GM21447 (cell line): ENCODE results near the gene GPR27.

Source experiments
- ATAC-seq: cut with Tn5 transposase; IDR thresholded peaks from one replicate; pipeline ENCODE4 v1.9.1; 2021; ENCODE audit not compliant: unreplicated experiment

GPR27 gene, protein sequence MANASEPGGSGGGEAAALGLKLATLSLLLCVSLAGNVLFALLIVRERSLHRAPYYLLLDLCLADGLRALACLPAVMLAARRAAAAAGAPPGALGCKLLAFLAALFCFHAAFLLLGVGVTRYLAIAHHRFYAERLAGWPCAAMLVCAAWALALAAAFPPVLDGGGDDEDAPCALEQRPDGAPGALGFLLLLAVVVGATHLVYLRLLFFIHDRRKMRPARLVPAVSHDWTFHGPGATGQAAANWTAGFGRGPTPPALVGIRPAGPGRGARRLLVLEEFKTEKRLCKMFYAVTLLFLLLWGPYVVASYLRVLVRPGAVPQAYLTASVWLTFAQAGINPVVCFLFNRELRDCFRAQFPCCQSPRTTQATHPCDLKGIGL

GRCh38 chr3:71753701-71754609, at the start of gene GPR27:
Gene GPR27 (plus strand): TSS chr3:71753855. CDS start chr3:71754050, 195 bp downstream.
- ATAC-seq: no peak

- ATAC-seq: no peak
Measured at GRCh38 chr3:71704915-71705314, 48.7 kb upstream of the GPR27 start.

- ATAC-seq: no peak
Measured at GRCh38 chr3:71705681-71706080, 48.0 kb upstream of the GPR27 start.

- no peak for ATAC-seq
Measured at GRCh38 chr3:71707595-71707994, 46.1 kb upstream of the GPR27 start.

DNA sequence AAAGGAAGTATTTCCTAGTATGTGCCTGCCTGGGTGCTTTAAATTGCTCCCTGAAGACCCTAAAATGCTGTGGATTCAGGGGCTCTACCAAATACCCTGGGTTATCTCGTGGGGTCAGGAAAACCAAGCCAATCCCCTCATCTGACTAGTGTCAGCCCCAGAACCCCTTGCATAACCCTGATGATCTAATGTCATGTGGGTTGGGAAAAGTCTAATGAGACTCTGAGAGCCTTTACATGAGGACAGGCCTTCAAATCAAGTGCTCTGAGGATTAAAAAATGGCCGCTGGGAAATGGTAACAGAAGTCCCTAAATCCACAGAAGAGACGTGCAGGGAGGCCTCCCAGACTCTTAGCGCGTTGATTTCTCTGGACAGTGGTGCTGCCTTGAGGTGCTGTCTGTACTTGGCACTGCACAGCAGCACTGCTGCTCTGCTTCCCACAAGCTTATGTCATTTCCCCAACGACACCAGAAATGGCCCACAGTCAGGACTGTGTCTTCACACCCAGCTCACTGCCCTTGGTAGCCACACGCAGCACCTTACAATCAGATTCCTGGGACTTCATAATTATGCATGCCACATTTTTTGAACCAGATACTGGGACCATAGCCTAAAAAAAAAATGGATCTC, 45.1 kb upstream of the GPR27 start:
- no peak for ATAC-seq

GRCh38 chr3:71709908-71710511, 43.6 kb upstream of the GPR27 start:
- ATAC-seq: no peak

- ATAC-seq: no peak
Measured at GRCh38 chr3:71710906-71711494, 42.7 kb upstream of the GPR27 start.

DNA sequence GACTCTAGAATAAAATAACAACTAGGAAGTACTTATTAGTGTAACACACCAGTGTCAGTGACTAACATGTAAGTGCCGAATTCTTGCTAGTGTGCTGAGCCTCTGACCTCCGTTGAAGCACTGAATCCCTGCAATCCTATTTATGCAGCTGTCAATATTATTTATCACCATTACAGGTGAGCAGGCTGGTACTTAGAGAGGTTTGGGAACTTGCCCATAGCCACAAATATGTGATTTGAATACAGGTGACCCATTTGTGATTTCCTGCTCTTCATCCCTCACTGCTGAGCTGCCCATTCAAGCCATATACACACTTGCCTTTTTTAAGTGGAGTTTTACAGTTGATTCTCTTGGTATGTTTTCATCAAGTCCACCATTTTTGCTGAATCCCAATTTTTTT, 40.6 kb upstream of the GPR27 start:
- no peak for ATAC-seq

GRCh38 chr3:71714595-71714994, 39.1 kb upstream of the GPR27 start:
- ATAC-seq: no peak

DNA sequence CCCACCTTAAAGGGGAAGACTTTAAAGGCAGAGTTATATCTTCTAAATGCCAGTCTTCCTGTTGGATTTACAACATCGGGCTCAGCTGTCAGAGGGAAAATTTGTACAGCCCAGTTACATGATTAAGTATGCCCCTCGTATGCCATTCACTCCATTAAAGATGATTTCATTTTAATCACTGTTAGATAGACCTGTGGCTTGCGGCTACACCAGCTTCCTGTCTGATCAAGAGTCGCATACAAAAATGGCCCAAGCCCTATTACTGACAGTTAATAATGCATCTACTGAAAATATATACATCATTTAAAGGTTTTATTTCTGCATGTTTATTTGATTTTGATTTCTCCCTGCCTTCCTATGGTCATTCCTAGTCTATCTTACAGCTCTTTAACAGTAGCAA, 35.6 kb upstream of the GPR27 start:
- no peak for ATAC-seq

DNA sequence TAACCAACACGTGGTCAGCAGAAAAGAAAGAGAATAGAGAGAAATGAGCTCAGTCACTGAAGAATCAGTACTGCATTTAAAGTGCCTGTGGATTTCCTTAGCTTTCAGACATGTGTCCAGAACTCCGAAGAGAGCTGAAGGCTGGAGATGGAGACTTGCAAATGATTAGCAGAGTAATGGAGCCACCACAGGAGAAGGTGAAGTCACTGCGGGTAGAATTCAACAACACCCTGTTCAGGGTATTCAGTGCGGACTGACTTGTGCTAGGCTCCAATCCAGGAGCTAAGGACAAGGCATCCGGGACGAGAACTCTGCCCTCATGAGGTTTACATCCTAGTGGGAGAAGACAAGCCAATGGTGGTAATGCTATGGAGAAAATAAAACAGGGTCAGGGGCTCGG, 32.7 kb upstream of the GPR27 start:
- ATAC-seq: no peak

- no peak for ATAC-seq
Measured at GRCh38 chr3:71721651-71722157, 32.0 kb upstream of the GPR27 start.

GRCh38 chr3:71722693-71723092, 31.0 kb upstream of the GPR27 start:
- no peak for ATAC-seq

GRCh38 chr3:71723452-71724170, 30.0 kb upstream of the GPR27 start:
- ATAC-seq: no peak

- no peak for ATAC-seq
Measured at GRCh38 chr3:71724171-71724453, 29.5 kb upstream of the GPR27 start.

- peak; percentile 43 for ATAC-seq
Measured at GRCh38 chr3:71724584-71725270, 28.9 kb upstream of the GPR27 start.

DNA sequence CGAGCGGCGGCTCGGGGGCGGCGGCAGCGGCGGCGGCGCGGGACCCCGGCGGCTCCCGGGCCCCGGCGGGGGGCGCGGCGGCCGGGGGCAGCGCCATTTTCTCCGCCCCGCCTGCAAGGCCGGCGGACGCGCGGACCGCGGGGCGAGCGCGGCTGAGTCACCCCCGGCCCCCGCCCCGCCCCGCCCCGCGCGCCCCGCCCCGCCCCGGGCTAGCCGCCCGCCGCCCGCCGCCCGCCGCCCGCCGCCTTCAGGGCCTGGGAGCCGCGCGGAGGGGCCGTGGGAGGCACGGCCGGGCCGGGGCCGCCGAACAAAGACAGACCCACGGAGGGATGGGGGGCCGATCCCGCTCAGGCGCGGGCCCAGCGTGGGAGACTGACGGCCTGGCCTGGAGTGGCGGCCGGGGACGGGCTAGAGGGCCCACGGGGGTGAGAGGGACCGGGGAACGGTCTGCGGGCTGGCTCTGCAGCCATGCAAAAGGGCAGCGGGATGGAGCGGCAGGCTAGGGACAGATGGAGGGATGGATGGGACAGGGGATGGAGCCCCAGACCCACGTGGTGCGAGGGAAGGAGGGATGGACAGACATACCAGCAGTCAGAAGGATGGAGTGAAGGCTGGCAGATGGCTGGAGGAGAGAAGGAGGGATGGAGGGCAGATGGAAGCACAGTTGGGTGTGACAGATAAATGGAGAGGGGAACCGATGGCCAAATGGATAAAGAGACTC, 28.2 kb upstream of the GPR27 start, which contains the start of gene EIF4E3:
TSS of gene EIF4E3 (minus strand) at position 132 of the 721 bp plus-strand sequence. CDS start at position 97, 35 bp downstream.
- peak; percentile 30 for ATAC-seq

GRCh38 chr3:71726146-71726545, 27.5 kb upstream of the GPR27 start:
- ATAC-seq: no peak
